Lower leg skin (tissue), 4 donors: Measurements from ENCODE around the gene SMC1B. TPM values are rescaled to one million over a fixed set of nuclear protein-coding genes. Genes with fewer than 3 reads are reported as not detected.
A peak's percentile ranks its signal among the peaks of the same experiment; 100 is the strongest.

ENCODE experiments used
- DNase-seq, 2 donors: peaks; one replicate each; pipeline ENCODE4 v3.0.0-alpha.2; 2019; ENCODE audit warnings: low spot score in 2 of 2
- H3K4me3 ChIP-seq: fragments of 200-600 bp; sonication (generic); 2 replicates; pipeline ENCODE4 v1.5.1; 2017; ENCODE audit warnings: mild to moderate bottlenecking, low read depth; ENCODE audit not compliant: poor library complexity, severe bottlenecking
- POLR2A ChIP-seq, 2 donors: fragments of 450-650 bp; IDR thresholded peaks; one replicate each; pipeline ENCODE4 v1.6.1; 2016 to 2017; ENCODE audit warnings: antibody characterized with exemption in 2 of 2, mild to moderate bottlenecking in 1 of 2, moderate library complexity in 1 of 2
- WGBS, 2 donors: methylation state at CpG; one replicate each; pipeline ENCODE4 v1.1.5; 2018; 5-methylcytosine and 5-hydroxymethylcytosine counted together
- intact Hi-C: fragments of 100-400 bp; cut with DNase I; formaldehyde crosslinking; loops from one replicate; pipeline ENCODE4 v1.15.0; 2023; ENCODE audit warnings: low total_unique reads
- total RNA-seq, 4 donors: library from RNA; depleted of rRNA; stranded (reverse); fragments of >200 nt; gene quantifications; one replicate each; pipeline ENCODE4 v1.1.0, GENCODE V29; 2016
- TF ChIP-seq, protein P1 (sequence below), 3 donors: fragments of 450-650 bp; IDR thresholded peaks; one replicate each; pipeline ENCODE4 v1.5.1; 2016; ENCODE audit warnings: antibody characterized with exemption in 3 of 3, mild to moderate bottlenecking in 3 of 3, moderate library complexity in 2 of 3

The SMC1B gene, protein sequence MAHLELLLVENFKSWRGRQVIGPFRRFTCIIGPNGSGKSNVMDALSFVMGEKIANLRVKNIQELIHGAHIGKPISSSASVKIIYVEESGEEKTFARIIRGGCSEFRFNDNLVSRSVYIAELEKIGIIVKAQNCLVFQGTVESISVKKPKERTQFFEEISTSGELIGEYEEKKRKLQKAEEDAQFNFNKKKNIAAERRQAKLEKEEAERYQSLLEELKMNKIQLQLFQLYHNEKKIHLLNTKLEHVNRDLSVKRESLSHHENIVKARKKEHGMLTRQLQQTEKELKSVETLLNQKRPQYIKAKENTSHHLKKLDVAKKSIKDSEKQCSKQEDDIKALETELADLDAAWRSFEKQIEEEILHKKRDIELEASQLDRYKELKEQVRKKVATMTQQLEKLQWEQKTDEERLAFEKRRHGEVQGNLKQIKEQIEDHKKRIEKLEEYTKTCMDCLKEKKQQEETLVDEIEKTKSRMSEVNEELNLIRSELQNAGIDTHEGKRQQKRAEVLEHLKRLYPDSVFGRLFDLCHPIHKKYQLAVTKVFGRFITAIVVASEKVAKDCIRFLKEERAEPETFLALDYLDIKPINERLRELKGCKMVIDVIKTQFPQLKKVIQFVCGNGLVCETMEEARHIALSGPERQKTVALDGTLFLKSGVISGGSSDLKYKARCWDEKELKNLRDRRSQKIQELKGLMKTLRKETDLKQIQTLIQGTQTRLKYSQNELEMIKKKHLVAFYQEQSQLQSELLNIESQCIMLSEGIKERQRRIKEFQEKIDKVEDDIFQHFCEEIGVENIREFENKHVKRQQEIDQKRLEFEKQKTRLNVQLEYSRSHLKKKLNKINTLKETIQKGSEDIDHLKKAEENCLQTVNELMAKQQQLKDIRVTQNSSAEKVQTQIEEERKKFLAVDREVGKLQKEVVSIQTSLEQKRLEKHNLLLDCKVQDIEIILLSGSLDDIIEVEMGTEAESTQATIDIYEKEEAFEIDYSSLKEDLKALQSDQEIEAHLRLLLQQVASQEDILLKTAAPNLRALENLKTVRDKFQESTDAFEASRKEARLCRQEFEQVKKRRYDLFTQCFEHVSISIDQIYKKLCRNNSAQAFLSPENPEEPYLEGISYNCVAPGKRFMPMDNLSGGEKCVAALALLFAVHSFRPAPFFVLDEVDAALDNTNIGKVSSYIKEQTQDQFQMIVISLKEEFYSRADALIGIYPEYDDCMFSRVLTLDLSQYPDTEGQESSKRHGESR
- not detected for total RNA-seq

- TF ChIP-seq, protein P1, sequence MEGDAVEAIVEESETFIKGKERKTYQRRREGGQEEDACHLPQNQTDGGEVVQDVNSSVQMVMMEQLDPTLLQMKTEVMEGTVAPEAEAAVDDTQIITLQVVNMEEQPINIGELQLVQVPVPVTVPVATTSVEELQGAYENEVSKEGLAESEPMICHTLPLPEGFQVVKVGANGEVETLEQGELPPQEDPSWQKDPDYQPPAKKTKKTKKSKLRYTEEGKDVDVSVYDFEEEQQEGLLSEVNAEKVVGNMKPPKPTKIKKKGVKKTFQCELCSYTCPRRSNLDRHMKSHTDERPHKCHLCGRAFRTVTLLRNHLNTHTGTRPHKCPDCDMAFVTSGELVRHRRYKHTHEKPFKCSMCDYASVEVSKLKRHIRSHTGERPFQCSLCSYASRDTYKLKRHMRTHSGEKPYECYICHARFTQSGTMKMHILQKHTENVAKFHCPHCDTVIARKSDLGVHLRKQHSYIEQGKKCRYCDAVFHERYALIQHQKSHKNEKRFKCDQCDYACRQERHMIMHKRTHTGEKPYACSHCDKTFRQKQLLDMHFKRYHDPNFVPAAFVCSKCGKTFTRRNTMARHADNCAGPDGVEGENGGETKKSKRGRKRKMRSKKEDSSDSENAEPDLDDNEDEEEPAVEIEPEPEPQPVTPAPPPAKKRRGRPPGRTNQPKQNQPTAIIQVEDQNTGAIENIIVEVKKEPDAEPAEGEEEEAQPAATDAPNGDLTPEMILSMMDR (IDR thresholded peaks at IDR 0.05), result no peak
- no peak for TF ChIP-seq POLR2A (IDR thresholded peaks at IDR 0.05)
- intact Hi-C loops, result no loop called here
- 3 to 12% methylated on average over 53 to 66 of the region's 68 CpGs for WGBS, 2 donors
- peak; percentile 49 to 93 for DNase-seq
- H3K4me3 ChIP-seq, result peak within 1 kb of the TSS; percentile 22
Measured at GRCh38 chr22:45413368-45414211, at the start of gene SMC1B, which contains the start of gene RIBC2. Gene SMC1B, minus strand, starts transcription at chr22:45413599. Its CDS starts 32 bp downstream, at chr22:45413567. Gene RIBC2, plus strand, starts transcription at chr22:45413693. Its CDS starts 194 bp downstream, at chr22:45413887.

- intact Hi-C loops, result no loop called here
- WGBS, 2 donors, result 78 to 89% methylated on average over 6 of the region's 6 CpGs
- H3K4me3 ChIP-seq, result no peak overlapping the region
- DNase-seq, result no peak
- TF ChIP-seq POLR2A (IDR thresholded peaks at IDR 0.05), result no peak
- TF ChIP-seq, protein P1 (IDR thresholded peaks at IDR 0.05), result no peak
Measured at GRCh38 chr22:45462034-45462655, 48.7 kb upstream of the SMC1B start.

DNA sequence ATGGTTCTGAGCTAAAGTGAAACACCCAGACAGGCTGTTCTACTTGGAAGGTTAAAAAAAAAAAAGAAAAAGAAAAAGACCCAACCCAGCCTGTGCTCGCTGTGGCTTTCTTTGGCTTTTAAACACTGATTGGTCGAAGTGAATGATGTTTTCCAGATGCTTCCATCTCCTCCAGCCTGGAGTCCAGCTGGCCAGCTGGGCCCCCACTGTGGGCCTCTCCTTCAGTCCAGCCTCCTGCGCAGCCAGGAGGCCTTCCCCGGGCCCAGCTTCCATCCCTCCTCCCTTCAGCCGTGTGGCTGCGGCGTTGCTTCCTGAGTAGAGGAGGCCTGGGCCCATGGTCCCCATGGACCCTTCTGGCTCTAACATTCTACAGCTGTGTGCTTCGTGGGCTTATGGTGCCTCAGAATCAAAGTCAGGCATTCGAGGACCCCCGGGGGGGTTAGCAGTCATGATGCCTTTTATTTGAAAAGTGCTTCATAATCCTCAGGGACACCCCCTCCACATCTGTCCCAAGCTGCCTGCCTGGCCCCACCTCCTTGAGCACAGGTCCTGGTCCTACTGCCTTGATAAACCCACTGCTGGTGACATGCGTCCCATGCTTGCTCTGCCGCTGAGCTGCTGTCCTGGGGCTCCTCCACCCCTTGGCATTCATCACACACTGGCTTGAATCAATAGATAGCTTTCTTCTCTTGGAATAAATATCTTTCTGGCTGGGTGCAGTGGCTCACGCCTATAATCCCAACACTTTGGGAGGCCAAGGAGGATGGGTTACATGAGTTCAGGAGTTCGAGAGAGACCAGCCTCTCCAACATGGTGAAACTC lies 47.1 kb upstream of the SMC1B start:
- no peak overlapping the region for H3K4me3 ChIP-seq
- DNase-seq, result peak in 1 of 2 donors; percentile 55
- intact Hi-C loops, result no loop called here
- WGBS, 2 donors, result 41 to 48% methylated on average over 14 of the region's 14 CpGs
- TF ChIP-seq POLR2A (IDR thresholded peaks at IDR 0.05), result no peak
- TF ChIP-seq, protein P1 (IDR thresholded peaks at IDR 0.05), result no peak

- DNase-seq, result no peak
- intact Hi-C loops, result no loop called here
- 82% methylated on average over 8 of the region's 8 CpGs for WGBS, 2 donors
- TF ChIP-seq POLR2A (IDR thresholded peaks at IDR 0.05), result no peak
- TF ChIP-seq, protein P1 (IDR thresholded peaks at IDR 0.05), result no peak
- H3K4me3 ChIP-seq, result no peak overlapping the region
Measured at GRCh38 chr22:45459235-45459634, 45.8 kb upstream of the SMC1B start.
